HEK293 (cell line): ENCODE results near the gene SLC15A4.

Experiments used
- CTCF ChIP-seq: fragments of 450-650 bp; formaldehyde crosslinking; IDR thresholded peaks from 2 replicates; pipeline ENCODE4 v1.5.1; 2016; ENCODE audit warnings: missing biosample characterization, missing genetic modification characterization
- EGR2 ChIP-seq: fragments of 450-650 bp; formaldehyde crosslinking; IDR thresholded peaks from 2 replicates; pipeline ENCODE4 v1.5.1; 2016; ENCODE audit warnings: low read depth, missing biosample characterization, missing genetic modification characterization
- MZF1 ChIP-seq: fragments of 450-650 bp; formaldehyde crosslinking; IDR thresholded peaks from 2 replicates; pipeline ENCODE4 v1.5.1; 2017; ENCODE audit warnings: missing biosample characterization, missing genetic modification characterization, borderline replicate concordance
- PATZ1 ChIP-seq: fragments of 450-650 bp; formaldehyde crosslinking; IDR thresholded peaks from 2 replicates; pipeline ENCODE4 v1.5.1; 2016; ENCODE audit warnings: missing biosample characterization, missing genetic modification characterization
- REST ChIP-seq: fragments of 450-650 bp; formaldehyde crosslinking; IDR thresholded peaks from 2 replicates; pipeline ENCODE4 v1.5.1; 2016; ENCODE audit warnings: missing biosample characterization, missing genetic modification characterization
- YY1 ChIP-seq: fragments of 450-650 bp; formaldehyde crosslinking; IDR thresholded peaks from 2 replicates; pipeline ENCODE4 v1.5.1; 2018; ENCODE audit warnings: missing biosample characterization, missing genetic modification characterization
- ZBTB21 ChIP-seq: fragments of 450-650 bp; formaldehyde crosslinking; IDR thresholded peaks from 2 replicates; pipeline ENCODE4 v1.5.1; 2017; ENCODE audit warnings: missing biosample characterization, missing genetic modification characterization
- ZFP37 ChIP-seq: fragments of 450-650 bp; formaldehyde crosslinking; IDR thresholded peaks from 2 replicates; pipeline ENCODE4 v1.5.1; 2016; ENCODE audit warnings: missing biosample characterization, missing genetic modification characterization
- ZNF114 ChIP-seq: fragments of 450-650 bp; formaldehyde crosslinking; IDR thresholded peaks from 2 replicates; pipeline ENCODE4 v1.5.0; 2017; ENCODE audit warnings: missing biosample characterization, missing genetic modification characterization
- ZNF121 ChIP-seq: fragments of 450-650 bp; formaldehyde crosslinking; IDR thresholded peaks from 2 replicates; pipeline ENCODE4 v1.5.1; 2016; ENCODE audit warnings: missing biosample characterization, missing genetic modification characterization
- ZNF211 ChIP-seq: fragments of 450-650 bp; formaldehyde crosslinking; IDR thresholded peaks from 2 replicates; pipeline ENCODE4 v1.5.1; 2016; ENCODE audit warnings: low read depth, missing biosample characterization, missing genetic modification characterization
- ZNF266 ChIP-seq: fragments of 450-650 bp; formaldehyde crosslinking; IDR thresholded peaks from 2 replicates; pipeline ENCODE4 v1.5.1; 2016; ENCODE audit warnings: missing biosample characterization, missing genetic modification characterization, low read depth
- ZNF404 ChIP-seq: fragments of 450-650 bp; formaldehyde crosslinking; IDR thresholded peaks from 2 replicates; pipeline ENCODE4 v1.5.1; 2017; ENCODE audit warnings: missing biosample characterization, missing genetic modification characterization
- ZNF600 ChIP-seq: fragments of 450-650 bp; formaldehyde crosslinking; IDR thresholded peaks from 2 replicates; pipeline ENCODE4 v1.5.1; 2016; ENCODE audit warnings: missing biosample characterization, missing genetic modification characterization

- TF ChIP-seq CTCF = no peak
- TF ChIP-seq ZNF266 = no peak
- no peak for TF ChIP-seq ZNF114
- TF ChIP-seq ZNF211 (tag by site-specific recombination) = no peak
- TF ChIP-seq ZNF404 = no peak
- no peak for TF ChIP-seq YY1 (tag by site-specific recombination)
- TF ChIP-seq PATZ1 (tag by site-specific recombination) = no peak
- TF ChIP-seq ZBTB21 (tag by site-specific recombination) = no peak
- TF ChIP-seq ZNF600 = no peak
- TF ChIP-seq ZFP37 (tag by site-specific recombination) = no peak
- no peak for TF ChIP-seq MZF1 (tag by site-specific recombination)
- no peak for TF ChIP-seq EGR2 (tag by site-specific recombination)
- TF ChIP-seq REST (tag by site-specific recombination) = no peak
- TF ChIP-seq ZNF121 (tag by site-specific recombination) = no peak
Measured at GRCh38 chr12:128853600-128854197, 29.9 kb upstream of the SLC15A4 start.
